ENCODE measurements around the gene ZXDC. TPM values are rescaled to one million over a fixed set of nuclear protein-coding genes. Genes with fewer than 3 reads are reported as not detected.

Gene ZXDC
- total RNA-seq, 1 donor from 2014 or later, result 31.8 TPM

- Mint-ChIP-seq H3K27me3 (ENCODE audit: unreplicated experiment) (peaks cover 12% of the 10 kb centered on the region), H3K4me1 (ENCODE audit: unreplicated experiment) (no peaks in the 10 kb centered on the region), H3K4me3 (ENCODE audit: unreplicated experiment) (no peak overlapping the region), H3K27ac (ENCODE audit: unreplicated experiment) (no peak overlapping the region), H3K9me3 (ENCODE audit: unreplicated experiment) (no peaks in the 10 kb centered on the region), H3K36me3 (ENCODE audit: unreplicated experiment) (no peaks in the 10 kb centered on the region)
- TF ChIP-seq CTCF (IDR thresholded peaks at IDR 0.05), result no peak
- no peak for DNase-seq (ENCODE audit: extremely low spot score, unreplicated experiment)
Measured at GRCh38 chr3:126515066-126515706, 39.5 kb upstream of the ZXDC start.

GRCh38 chr3:126514161-126514560, 38.5 kb upstream of the ZXDC start:
- Mint-ChIP-seq H3K9me3 (ENCODE audit: unreplicated experiment) (no peaks in the 10 kb centered on the region), H3K27ac (ENCODE audit: unreplicated experiment) (no peak overlapping the region), H3K4me1 (ENCODE audit: unreplicated experiment) (no peaks in the 10 kb centered on the region), H3K4me3 (ENCODE audit: unreplicated experiment) (no peak overlapping the region), H3K27me3 (ENCODE audit: unreplicated experiment) (peaks cover 8% of the 10 kb centered on the region), H3K36me3 (ENCODE audit: unreplicated experiment) (no peaks in the 10 kb centered on the region)
- no peak for TF ChIP-seq CTCF (IDR thresholded peaks at IDR 0.05)
- no peak for DNase-seq (ENCODE audit: extremely low spot score, unreplicated experiment)

GRCh38 chr3:126512916-126513650, 37.4 kb upstream of the ZXDC start:
- H3K27me3 Mint-ChIP-seq (ENCODE audit: unreplicated experiment), result no peaks in the 10 kb centered on the region
- no peak for TF ChIP-seq CTCF (IDR thresholded peaks at IDR 0.05)
- DNase-seq (ENCODE audit: extremely low spot score, unreplicated experiment), result no peak
- no peak overlapping the region for H3K27ac Mint-ChIP-seq (ENCODE audit: unreplicated experiment)
- H3K36me3 Mint-ChIP-seq (ENCODE audit: unreplicated experiment), result no peaks in the 10 kb centered on the region
- peaks cover 2% of the 10 kb centered on the region for H3K4me1 Mint-ChIP-seq (ENCODE audit: unreplicated experiment)
- no peak overlapping the region for H3K4me3 Mint-ChIP-seq (ENCODE audit: unreplicated experiment)
- no peaks in the 10 kb centered on the region for H3K9me3 Mint-ChIP-seq (ENCODE audit: unreplicated experiment)

GRCh38 chr3:126512026-126512425, 36.3 kb upstream of the ZXDC start:
- H3K9me3 Mint-ChIP-seq (ENCODE audit: unreplicated experiment), result no peaks in the 10 kb centered on the region
- H3K27me3 Mint-ChIP-seq (ENCODE audit: unreplicated experiment), result no peaks in the 10 kb centered on the region
- no peaks in the 10 kb centered on the region for H3K36me3 Mint-ChIP-seq (ENCODE audit: unreplicated experiment)
- H3K4me1 Mint-ChIP-seq (ENCODE audit: unreplicated experiment), result peaks cover 2% of the 10 kb centered on the region
- TF ChIP-seq CTCF (IDR thresholded peaks at IDR 0.05), result no peak
- no peak for DNase-seq (ENCODE audit: extremely low spot score, unreplicated experiment)
- H3K4me3 Mint-ChIP-seq (ENCODE audit: unreplicated experiment), result no peak overlapping the region
- H3K27ac Mint-ChIP-seq (ENCODE audit: unreplicated experiment), result no peak overlapping the region

- no peaks in the 10 kb centered on the region for H3K36me3 Mint-ChIP-seq (ENCODE audit: unreplicated experiment)
- peaks cover under 1% of the 10 kb centered on the region for H3K27me3 Mint-ChIP-seq (ENCODE audit: unreplicated experiment)
- no peak for DNase-seq (ENCODE audit: extremely low spot score, unreplicated experiment)
- TF ChIP-seq CTCF (IDR thresholded peaks at IDR 0.05), result no peak
- no peaks in the 10 kb centered on the region for H3K9me3 Mint-ChIP-seq (ENCODE audit: unreplicated experiment)
- no peak overlapping the region for H3K4me3 Mint-ChIP-seq (ENCODE audit: unreplicated experiment)
- H3K4me1 Mint-ChIP-seq (ENCODE audit: unreplicated experiment), result peaks cover 2% of the 10 kb centered on the region
- no peak overlapping the region for H3K27ac Mint-ChIP-seq (ENCODE audit: unreplicated experiment)
Measured at GRCh38 chr3:126511291-126511690, 35.6 kb upstream of the ZXDC start.

Measured in osteocyte (in vitro differentiated cells).